Upper lobe of left lung (tissue), 4 donors: ENCODE measurements around the gene ATP23.

ENCODE experiments used
- CTCF ChIP-seq, 6 experiments: fragments of 450-650 bp in 4 of 6; fragments of 200-600 bp in 2 of 6; sonication (generic) in 2 of 6; IDR thresholded peaks; one replicate each; pipeline ENCODE4 v1.5.1; 2016 to 2019; ENCODE audit warnings: antibody characterized with exemption in 6 of 6
- POLR2A ChIP-seq, 4 donors: fragments of 450-650 bp; IDR thresholded peaks; one replicate each; pipeline ENCODE4 v1.5.1; 2016 to 2017; ENCODE audit warnings: antibody characterized with exemption in 4 of 4, mild to moderate bottlenecking in 2 of 4
- POLR2AphosphoS5 ChIP-seq, 2 donors: sonication (generic); formaldehyde crosslinking; IDR thresholded peaks; one replicate each; pipeline ENCODE4 v1.5.1; 2017; ENCODE audit warnings: antibody characterized with exemption in 2 of 2

DNA sequence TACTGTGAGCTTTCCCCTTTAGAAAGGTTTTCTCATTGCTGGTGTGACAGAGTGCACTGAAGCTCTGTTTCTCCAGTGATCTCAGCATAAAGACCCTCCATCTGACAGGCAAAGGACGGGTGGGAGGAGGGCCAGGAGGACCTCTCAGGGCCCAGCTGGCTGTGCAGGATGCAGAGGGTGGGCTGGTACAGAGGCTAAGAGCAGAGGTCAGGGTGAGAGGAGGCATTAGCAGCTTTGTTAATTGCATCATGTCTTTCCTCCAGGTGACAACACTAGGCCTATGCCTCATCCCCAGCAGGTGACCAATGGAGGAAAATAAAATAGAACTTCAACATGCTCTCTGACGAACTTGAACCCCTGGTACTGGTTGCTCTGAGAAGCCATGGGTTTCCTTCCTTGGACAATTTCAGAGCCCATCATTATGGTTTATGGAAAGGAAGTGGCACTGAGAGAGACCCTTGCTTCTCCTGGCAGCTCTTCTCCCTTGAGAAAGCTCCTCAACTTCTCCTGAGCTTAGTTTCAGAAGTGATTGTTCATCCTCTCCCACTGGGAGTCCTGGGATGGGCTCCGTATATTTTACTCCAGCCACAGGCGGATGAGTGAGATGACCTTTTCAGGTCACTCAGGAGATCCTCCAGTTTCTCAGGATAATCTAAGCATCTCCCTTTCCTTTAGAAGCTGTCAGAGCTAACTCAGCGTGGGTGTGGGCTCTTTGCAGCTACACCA lies 45.8 kb upstream of the ATP23 start:
- TF ChIP-seq CTCF (IDR thresholded peaks at IDR 0.05) (no peak), POLR2A (IDR thresholded peaks at IDR 0.05) (no peak), POLR2AphosphoS5 (IDR thresholded peaks at IDR 0.05) (no peak)
